HG03521 (cell line): Measurements from ENCODE around the gene PLCH2.

Experiments
- ATAC-seq: cut with Tn5 transposase; IDR thresholded peaks from one replicate; pipeline ENCODE4 v1.9.1; 2021; ENCODE audit warnings: mild to moderate bottlenecking, moderate library complexity; ENCODE audit not compliant: unreplicated experiment

PLCH2 gene

DNA sequence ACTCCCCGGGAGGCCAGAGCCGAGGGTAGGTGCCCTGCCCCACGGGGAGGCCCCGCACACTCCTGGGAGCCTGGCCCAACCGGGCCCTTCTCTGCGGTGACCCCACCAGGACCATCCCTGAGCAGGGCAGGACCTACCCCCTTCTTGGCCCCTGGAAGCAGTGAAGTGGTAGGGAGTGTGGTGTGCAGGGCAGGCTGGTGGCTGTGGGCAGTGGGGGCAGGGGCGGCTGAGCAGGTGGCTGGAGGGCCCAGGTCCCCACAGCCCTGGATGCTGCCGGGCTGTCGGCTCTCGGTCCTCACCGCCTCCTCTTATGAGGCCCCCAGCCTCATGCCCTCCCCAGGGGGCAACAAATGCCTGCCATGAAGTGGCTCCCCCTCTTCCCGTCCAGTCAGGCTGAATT, 19.5 kb downstream of the PLCH2 start:
- ATAC-seq: no peak

DNA sequence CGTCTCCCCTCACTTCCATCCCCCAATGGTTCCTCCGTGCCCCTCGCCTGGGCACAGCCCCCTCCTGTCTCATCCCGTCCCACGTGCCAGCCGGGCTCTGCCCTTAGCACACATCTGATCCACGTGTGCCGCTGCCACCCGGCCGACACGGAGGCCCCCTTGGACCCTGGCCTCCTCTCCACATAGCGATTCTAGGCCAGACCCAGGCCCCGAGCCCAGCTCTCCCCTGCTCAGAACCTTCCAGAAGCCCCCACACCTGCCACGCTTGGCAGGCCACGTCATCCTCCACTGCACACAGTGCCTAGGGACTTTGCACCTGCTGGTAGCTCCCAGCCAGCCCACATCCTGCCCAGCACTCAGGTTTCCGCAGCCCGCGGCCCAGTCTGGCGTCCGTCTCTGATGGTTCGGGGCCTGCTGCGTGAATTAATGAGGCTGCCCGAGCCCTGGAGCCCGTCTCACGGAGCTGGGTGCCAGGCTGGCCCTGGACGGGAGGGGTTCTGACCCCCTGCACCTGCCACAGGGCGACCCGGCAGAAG, 20.1 kb downstream of the PLCH2 start:
- no peak for ATAC-seq

- ATAC-seq: no peak
Measured at GRCh38 chr1:2496746-2497145, 20.7 kb downstream of the PLCH2 start.

- no peak for ATAC-seq
Measured at GRCh38 chr1:2497891-2498290, 21.8 kb downstream of the PLCH2 start.

- no peak for ATAC-seq
Measured at GRCh38 chr1:2498648-2499047, 22.6 kb downstream of the PLCH2 start.

DNA sequence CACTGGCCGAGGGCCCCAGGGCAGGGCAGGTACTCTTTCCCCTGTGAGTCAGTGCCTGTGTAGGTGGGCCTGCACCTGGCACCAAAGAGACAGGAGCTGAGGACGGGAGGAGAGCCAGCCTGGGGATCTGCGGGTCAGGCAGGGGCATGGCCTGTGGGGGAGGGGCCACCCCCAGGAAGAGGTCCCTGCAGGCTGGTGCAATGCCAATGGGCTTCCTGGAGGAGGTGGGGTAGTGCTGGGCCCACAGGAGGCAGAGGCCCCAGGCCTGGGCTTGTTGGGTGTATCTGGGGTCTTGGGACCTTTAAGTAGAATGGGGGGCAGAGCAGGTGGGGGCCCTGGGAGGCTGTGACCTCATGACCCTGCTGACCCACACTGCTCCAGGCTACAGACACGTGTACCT, 23.2 kb downstream of the PLCH2 start:
- ATAC-seq: no peak

- no peak for ATAC-seq
Measured at GRCh38 chr1:2499986-2500596, 24.0 kb downstream of the PLCH2 start.

GRCh38 chr1:2501041-2501819, 25.1 kb downstream of the PLCH2 start:
- ATAC-seq: no peak

GRCh38 chr1:2501820-2502119, 25.7 kb downstream of the PLCH2 start:
- no peak for ATAC-seq

GRCh38 chr1:2502210-2502609, 26.1 kb downstream of the PLCH2 start:
- no peak for ATAC-seq

DNA sequence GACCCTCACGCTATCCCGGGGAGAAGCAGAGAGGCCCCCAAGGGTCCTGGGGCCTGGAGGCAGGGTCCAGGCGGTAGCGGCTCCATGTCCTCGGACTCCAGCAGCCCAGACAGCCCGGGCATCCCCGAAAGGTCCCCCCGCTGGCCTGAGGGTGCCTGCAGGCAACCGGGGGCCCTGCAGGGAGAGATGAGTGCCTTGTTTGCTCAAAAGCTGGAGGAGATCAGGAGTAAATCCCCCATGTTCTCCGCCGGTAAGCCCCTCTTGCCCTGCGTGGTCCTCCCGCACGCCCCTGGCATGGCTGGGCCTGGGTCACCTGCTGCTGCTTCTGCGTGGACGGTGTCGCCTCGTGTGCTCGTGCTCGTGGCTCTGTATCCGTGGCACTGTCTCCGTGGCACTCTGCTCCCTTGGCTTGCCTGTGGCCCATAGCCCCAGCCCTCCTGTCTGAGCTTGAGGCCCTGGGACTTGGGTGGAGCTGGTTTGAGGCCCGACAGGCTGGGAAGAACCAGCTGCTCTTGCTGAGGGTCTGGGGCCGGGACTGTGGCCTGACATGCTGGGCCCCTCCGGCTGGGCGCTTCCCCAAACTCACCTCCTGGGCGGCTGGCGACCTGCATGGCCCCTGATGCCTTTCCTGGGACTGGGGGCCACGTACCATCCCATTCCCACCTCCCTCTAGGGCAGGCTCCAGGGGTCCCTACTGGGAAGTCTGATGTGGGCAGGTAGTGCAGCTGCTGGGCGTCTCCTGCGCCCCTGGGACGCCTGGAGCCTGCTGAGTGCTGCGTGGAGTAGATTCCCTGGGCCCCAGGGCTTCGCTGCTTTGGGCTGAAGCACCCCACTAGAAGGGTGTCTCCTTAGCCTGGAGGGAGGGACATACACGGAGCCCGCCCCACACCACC, 26.8 kb downstream of the PLCH2 start:
- no peak for ATAC-seq

GRCh38 chr1:2503554-2504224, 27.6 kb downstream of the PLCH2 start:
- ATAC-seq: no peak

DNA sequence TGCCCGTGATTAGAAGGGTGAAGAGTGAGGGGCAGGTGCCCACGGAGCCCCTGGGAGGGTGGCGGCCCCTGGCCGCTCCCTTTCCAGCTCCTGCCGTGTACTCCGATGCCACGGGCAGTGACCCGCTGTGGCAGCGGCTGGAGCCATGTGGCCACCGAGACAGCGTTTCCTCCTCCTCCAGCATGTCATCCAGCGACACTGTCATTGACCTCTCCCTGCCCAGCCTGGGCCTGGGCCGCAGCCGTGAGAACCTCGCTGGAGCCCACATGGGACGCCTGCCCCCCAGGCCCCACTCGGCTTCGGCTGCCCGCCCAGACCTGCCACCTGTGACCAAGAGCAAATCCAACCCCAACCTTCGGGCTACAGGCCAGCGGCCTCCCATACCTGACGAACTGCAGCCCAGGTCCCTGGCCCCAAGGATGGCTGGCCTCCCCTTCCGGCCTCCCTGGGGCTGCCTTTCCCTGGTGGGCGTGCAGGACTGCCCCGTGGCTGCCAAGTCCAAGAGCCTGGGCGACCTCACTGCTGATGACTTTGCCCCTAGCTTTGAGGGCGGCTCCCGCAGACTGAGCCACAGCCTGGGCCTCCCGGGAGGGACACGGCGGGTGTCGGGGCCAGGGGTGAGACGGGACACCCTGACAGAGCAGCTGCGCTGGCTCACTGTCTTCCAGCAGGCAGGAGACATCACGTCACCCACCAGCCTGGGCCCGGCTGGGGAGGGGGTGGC, 28.3 kb downstream of the PLCH2 start:
- ATAC-seq: no peak

DNA sequence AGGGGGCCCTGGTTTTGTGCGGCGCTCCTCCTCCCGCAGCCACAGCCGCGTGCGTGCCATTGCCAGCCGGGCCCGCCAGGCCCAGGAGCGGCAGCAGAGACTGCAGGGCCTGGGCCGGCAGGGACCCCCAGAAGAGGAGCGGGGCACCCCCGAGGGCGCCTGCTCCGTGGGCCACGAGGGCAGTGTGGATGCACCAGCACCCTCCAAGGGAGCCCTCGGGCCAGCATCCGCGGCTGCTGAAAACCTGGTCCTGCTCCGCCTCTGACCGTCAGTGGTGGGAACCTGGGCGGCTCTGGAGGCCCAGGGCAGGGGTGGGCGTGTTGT, 28.8 kb downstream of the PLCH2 start:
- no peak for ATAC-seq

- no peak for ATAC-seq
Measured at GRCh38 chr1:2505461-2505994, 29.4 kb downstream of the PLCH2 start.

GRCh38 chr1:2506007-2506860, 30.1 kb downstream of the PLCH2 start:
- ATAC-seq: no peak

DNA sequence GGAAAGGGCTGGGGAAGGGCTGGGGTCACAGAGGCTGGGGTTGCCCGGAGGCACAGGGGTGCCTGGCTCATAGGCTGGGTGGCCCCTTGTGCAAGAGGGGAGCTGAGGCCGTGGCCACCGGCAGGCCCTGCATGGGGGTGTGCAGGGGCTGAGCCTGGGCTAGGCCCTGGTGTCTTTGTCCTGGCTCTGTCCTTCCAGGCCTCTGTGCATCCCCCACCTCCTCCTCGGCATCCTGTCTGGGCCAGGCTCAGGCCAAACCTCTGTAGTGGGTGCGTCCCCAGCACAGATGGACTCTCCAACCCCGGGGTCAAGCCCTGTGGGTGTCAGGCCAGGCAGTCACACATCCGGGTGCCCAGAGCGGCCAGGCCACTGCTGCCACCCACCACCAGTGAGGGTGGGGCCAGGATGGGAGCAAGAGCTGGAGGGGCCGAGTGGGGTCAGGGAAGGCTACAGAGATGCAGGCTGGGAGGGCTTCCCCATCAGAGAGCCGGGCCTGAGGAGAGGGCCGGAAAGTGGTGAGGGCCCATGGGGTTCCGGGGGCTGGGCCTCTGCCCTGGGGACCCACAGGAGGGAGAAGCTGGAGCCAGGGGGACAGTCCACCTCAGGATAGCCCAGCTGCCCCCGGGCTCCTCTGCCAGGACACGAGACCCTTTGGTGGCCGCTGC, 30.9 kb downstream of the PLCH2 start:
- ATAC-seq: no peak

- no peak for ATAC-seq
Measured at GRCh38 chr1:2507744-2508155, 31.7 kb downstream of the PLCH2 start.

DNA sequence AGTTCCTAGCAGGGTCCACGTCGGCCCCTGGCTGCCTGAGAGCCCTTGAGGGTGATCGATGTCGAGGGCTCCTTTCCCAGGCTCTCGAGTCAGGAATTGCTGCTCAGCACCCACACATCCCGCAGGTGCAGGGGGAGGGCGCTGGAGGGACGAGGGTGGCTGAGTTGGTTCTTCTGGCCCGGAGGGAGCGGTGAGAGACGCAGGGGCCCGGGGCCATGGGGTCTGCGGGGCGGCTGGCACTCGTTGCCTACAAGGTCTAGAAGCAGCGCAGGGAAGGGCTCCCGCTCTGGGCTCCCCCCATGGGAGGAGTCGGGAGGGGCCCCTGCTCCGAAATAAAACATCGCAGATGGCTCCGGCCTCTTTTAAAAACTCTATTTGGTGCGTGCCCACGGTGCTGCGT, 32.1 kb downstream of the PLCH2 start:
- ATAC-seq: no peak
